ENCODE results near the gene PPP6R2.
A peak's percentile ranks its signal among the peaks of the same experiment; 100 is the strongest.

PPP6R2 gene

GRCh38 chr22:50473855-50474671 lies 130.9 kb downstream of the PPP6R2 start:
- DNase-seq, result peak; percentile 52

GRCh38 chr22:50474710-50475651 lies 131.9 kb downstream of the PPP6R2 start, which contains the start of gene SBF1:
SBF1 (minus strand) TSS chr22:50475035; CDS start chr22:50474840, 195 bp downstream.
- peak; percentile 87 for DNase-seq

GRCh38 chr22:50475652-50476002 lies 132.5 kb downstream of the PPP6R2 start:
- DNase-seq, result no peak

GRCh38 chr22:50476868-50477267 lies 133.7 kb downstream of the PPP6R2 start:
- no peak for DNase-seq

GRCh38 chr22:50477923-50478322 lies 134.8 kb downstream of the PPP6R2 start:
- DNase-seq, result no peak

- DNase-seq, result no peak
Measured at GRCh38 chr22:50479721-50480120, 136.6 kb downstream of the PPP6R2 start.

GRCh38 chr22:50481045-50481439 lies 137.9 kb downstream of the PPP6R2 start:
- no peak for DNase-seq

GRCh38 chr22:50481440-50482106 lies 138.4 kb downstream of the PPP6R2 start, which contains the start of gene ADM2:
ADM2 (plus strand) TSS chr22:50481543; CDS start chr22:50481848, 305 bp downstream.
- peak; percentile 54 for DNase-seq

- DNase-seq, result no peak
Measured at GRCh38 chr22:50482107-50483074, 139.3 kb downstream of the PPP6R2 start.

GRCh38 chr22:50483106-50483505 lies 140.0 kb downstream of the PPP6R2 start:
- DNase-seq, result no peak

- no peak for DNase-seq
Measured at GRCh38 chr22:50483556-50483955, 140.4 kb downstream of the PPP6R2 start.

- DNase-seq, result no peak
Measured at GRCh38 chr22:50483977-50484853, 141.1 kb downstream of the PPP6R2 start.

- DNase-seq, result no peak
Measured at GRCh38 chr22:50485221-50486131, 142.3 kb downstream of the PPP6R2 start.

- DNase-seq, result no peak
Measured at GRCh38 chr22:50486561-50487289, 143.6 kb downstream of the PPP6R2 start, which contains the start of gene MIOX. MIOX (plus strand) TSS chr22:50486859; CDS start chr22:50486898, 39 bp downstream.

- no peak for DNase-seq
Measured at GRCh38 chr22:50487290-50488005, 144.3 kb downstream of the PPP6R2 start.

GRCh38 chr22:50488006-50488677 lies 145.0 kb downstream of the PPP6R2 start:
- DNase-seq, result no peak

GRCh38 chr22:50488886-50489285 lies 145.8 kb downstream of the PPP6R2 start:
- DNase-seq, result no peak
